HCT116 (cell line): ENCODE measurements around the gene DIS3L2. TPM values are rescaled to one million over a fixed set of nuclear protein-coding genes. Genes with fewer than 3 reads are reported as not detected.

Experiments
- ATAC-seq: fragments of 200-7000 bp; cut with Tn5 transposase; 2 replicates; pipeline ENCODE4 v1.9.1; 2020; ENCODE audit warnings: mild to moderate bottlenecking, moderate library complexity
- BruUV-seq: library from RNA; stranded (reverse); fragments of 400-500 nt; replicated peaks from 2 replicates; lab custom pipeline; 2021; lab: Mats Ljungman, UMichigan
- CTCF ChIA-PET: fragments of 300-600 bp; sonication (Branson Sonifier 250); formaldehyde crosslinking; loops from one replicate; lab custom pipeline; 2021; ENCODE audit warnings: antibody characterized with exemption; lab: Charles Lee
- POLR2A ChIA-PET: fragments of 300-600, 350-600 bp; sonication (Branson Sonifier 250); formaldehyde crosslinking; loops from one replicate; lab custom pipeline; 2021; ENCODE audit warnings: antibody characterized with exemption; lab: Charles Lee
- RAD21 ChIA-PET, 2 experiments: fragments of 300-600 bp; sonication (Branson Sonifier 250); formaldehyde crosslinking; loops; one replicate each; lab custom pipeline; 2023; ENCODE audit warnings: low total read pairs in 2 of 2; ENCODE audit not compliant: uncharacterized antibody in 2 of 2, unreplicated experiment in 2 of 2, low non-redundant PET in 1 of 2; lab: Charles Lee
- DNase-seq: peaks from one replicate; pipeline ENCODE4 v3.0.0-alpha.2; 2010; ENCODE audit warnings: low read depth, low spot score
- H2AFZ ChIP-seq: fragments of 200-600 bp; shearing (Covaris generic), sonication (generic); 2 replicates; pipeline ENCODE4 v1.6.1; 2017; ENCODE audit warnings: low read depth, mixed run types, mixed read lengths, antibody characterized with exemption, low read length; ENCODE audit not compliant: poor library complexity, severe bottlenecking
- H3K27ac ChIP-seq: 2 replicates; pipeline ENCODE4 v1.5.1; 2012; ENCODE audit warnings: low read depth, low read length
- H3K27me3 ChIP-seq: fragments of 200-600 bp; sonication (generic); 2 replicates; pipeline ENCODE4 v1.6.1; 2016; ENCODE audit warnings: mixed run types, low read length, mixed read lengths; ENCODE audit not compliant: insufficient read depth
- H3K36me3 ChIP-seq, 2 experiments: fragments of 200-500 bp in 1 of 2; fragments of 200-600 bp in 1 of 2; sonication (Bioruptor generic) in 1 of 2; sonication (generic) in 1 of 2; 2 replicates each; pipeline versions ENCODE4 v1.5.1 to v1.6.1; 2014 to 2016; ENCODE audit warnings: low read length in 2 of 2, inconsistent platforms in 1 of 2, mixed read lengths in 1 of 2, mixed run types in 1 of 2; ENCODE audit not compliant: insufficient read depth in 2 of 2, control insufficient read depth in 1 of 2
- H3K4me1 ChIP-seq, 2 experiments: fragments of 200-600 bp in 1 of 2; sonication (generic) in 1 of 2; 2 replicates each; pipeline versions ENCODE4 v1.5.1 to v1.6.1; 2012 to 2017; ENCODE audit warnings: low read length in 2 of 2, inconsistent platforms in 1 of 2, mild to moderate bottlenecking in 1 of 2, mixed read lengths in 1 of 2, mixed run types in 1 of 2, moderate library complexity in 1 of 2; ENCODE audit not compliant: insufficient read depth in 2 of 2, control insufficient read depth in 1 of 2
- H3K4me2 ChIP-seq: fragments of 200-600 bp; sonication (generic); 2 replicates; pipeline ENCODE4 v1.6.1; 2017; ENCODE audit warnings: mixed run types, low read length, mixed read lengths
- H3K4me3 ChIP-seq, 2 experiments: fragments of 200-600 bp in 1 of 2; sonication (generic) in 1 of 2; replicated peaks in 1 of 2; 2 replicates each; pipeline ENCODE4 v1.5.1; 2011 to 2016; ENCODE audit warnings: low read length in 2 of 2, control low read depth in 1 of 2, low read depth in 1 of 2, mild to moderate bottlenecking in 1 of 2, mixed read lengths in 1 of 2, mixed run types in 1 of 2
- H3K79me2 ChIP-seq: fragments of 200-600 bp; sonication (generic); 2 replicates; pipeline ENCODE4 v1.6.1; 2017; ENCODE audit warnings: mild to moderate bottlenecking, mixed run types, low read length, moderate library complexity, mixed read lengths; ENCODE audit not compliant: insufficient read depth
- H3K9ac ChIP-seq: fragments of 200-600 bp; sonication (generic); 2 replicates; pipeline ENCODE4 v1.6.1; 2016; ENCODE audit warnings: low read length, mixed read lengths
- H3K9me2 ChIP-seq: fragments of 200-600 bp; sonication (generic), shearing (Covaris generic); 2 replicates; pipeline ENCODE4 v1.6.1; 2017; ENCODE audit warnings: mixed run types, mild to moderate bottlenecking, moderate library complexity; ENCODE audit not compliant: insufficient read depth
- H3K9me3 ChIP-seq, 2 experiments: fragments of 200-500 bp in 1 of 2; fragments of 200-600 bp in 1 of 2; sonication (Bioruptor generic) in 1 of 2; sonication (generic) in 1 of 2; 2 replicates each; pipeline ENCODE4 v1.6.1; 2014 to 2017; ENCODE audit warnings: low read length in 2 of 2, mixed read lengths in 2 of 2, inconsistent platforms in 1 of 2, low read depth in 1 of 2, mild to moderate bottlenecking in 1 of 2, mixed run types in 1 of 2, moderate library complexity in 1 of 2; ENCODE audit not compliant: control insufficient read depth in 1 of 2, insufficient read depth in 1 of 2
- H4K20me1 ChIP-seq: fragments of 200-600 bp; sonication (generic), shearing (Covaris generic); 2 replicates; pipeline ENCODE4 v1.6.1; 2017; ENCODE audit warnings: mixed run types, mild to moderate bottlenecking, moderate library complexity; ENCODE audit not compliant: insufficient read depth
- ATF3 ChIP-seq: IDR thresholded peaks from 2 replicates; pipeline ENCODE4 v1.6.1; 2012
- CEBPB ChIP-seq: IDR thresholded peaks from 2 replicates; pipeline ENCODE4 v1.6.1; 2012; ENCODE audit warnings: low read depth
- CTCF ChIP-seq, 3 experiments: fragments of 200-600 bp in 1 of 3; sonication (generic) in 1 of 3; IDR thresholded peaks in 2 of 3; conservative IDR thresholded peaks in 1 of 3; 2 replicates each; pipeline ENCODE4 v1.5.1; 2012 to 2017; ENCODE audit warnings: low read depth in 2 of 3, low read length in 2 of 3, antibody characterized with exemption in 1 of 3, borderline replicate concordance in 1 of 3, control low read depth in 1 of 3, mild to moderate bottlenecking in 1 of 3, mixed read lengths in 1 of 3, mixed run types in 1 of 3, moderate library complexity in 1 of 3; ENCODE audit not compliant: insufficient read depth in 1 of 3
- FOSL1 ChIP-seq: IDR thresholded peaks from 2 replicates; pipeline ENCODE4 v1.6.1; 2012; ENCODE audit warnings: low read depth
- JUND ChIP-seq: IDR thresholded peaks from 2 replicates; pipeline ENCODE4 v1.6.1; 2012
- MAX ChIP-seq: IDR thresholded peaks from 2 replicates; pipeline ENCODE4 v1.6.1; 2012
- POLR2A ChIP-seq: IDR thresholded peaks from 2 replicates; pipeline ENCODE4 v1.7.0; 2011; ENCODE audit warnings: borderline replicate concordance; ENCODE audit not compliant: insufficient read depth, insufficient read length; ENCODE audit errors: extremely low read depth
- SP1 ChIP-seq: IDR thresholded peaks from 2 replicates; pipeline ENCODE4 v1.6.1; 2012; ENCODE audit warnings: low read depth
- TCF7L2 ChIP-seq: IDR thresholded peaks from 2 replicates; pipeline ENCODE4 v1.7.0; 2011; ENCODE audit warnings: borderline replicate concordance, inconsistent platforms; ENCODE audit not compliant: insufficient read depth, insufficient read length; ENCODE audit errors: extremely low read depth
- ZBTB33 ChIP-seq: IDR thresholded peaks from 2 replicates; pipeline ENCODE4 v1.6.1; 2011; ENCODE audit warnings: mild to moderate bottlenecking, low read length, moderate library complexity; ENCODE audit not compliant: insufficient replicate concordance; ENCODE audit errors: extremely low read depth
- ZNF274 ChIP-seq: fragments of 200-500 bp; sonication (Bioruptor generic); IDR thresholded peaks from 2 replicates; pipeline ENCODE4 v1.6.1; 2014; ENCODE audit warnings: mild to moderate bottlenecking, low read depth, low read length, inconsistent platforms
- intact Hi-C: fragments of 100-400 bp; cut with micrococcal nuclease; formaldehyde crosslinking; loops from 2 replicates; pipeline ENCODE4 v1.10.0; 2022
- total RNA-seq: library from RNA; stranded (reverse); gene quantifications from one replicate; pipeline ENCODE4 v1.2.1, GENCODE V29; 2021; ENCODE audit not compliant: unreplicated experiment

The DIS3L2 gene
- total RNA-seq, 1 experiment from 2014 or later = 42.5 TPM

GRCh38 chr2:232236200-232236599 is 274.7 kb downstream of the DIS3L2 start:
- intact Hi-C loops = no loop called here
- CTCF ChIA-PET = no interaction called here

More at GRCh38 chr2:232236200-232236599, 274.7 kb downstream of the DIS3L2 start:
- Histone ChIP-seq H3K9ac (no peak overlapping the region), H3K4me1 (peaks cover 6 to 22% of the 10 kb centered on the region in 2 experiments; a peak in 3 of 4 replicates), H3K27ac (no peak overlapping the region), H3K4me2 (peak overlapping the region; percentile 16), H3K9me3 (no peaks in the 10 kb centered on the region), H4K20me1 (no peaks in the 10 kb centered on the region), H3K36me3 (no peaks in the 10 kb centered on the region), H3K27me3 (no peaks in the 10 kb centered on the region), H3K4me3 (no peak overlapping the region), H2AFZ (no peak overlapping the region), H3K9me2 (no peaks in the 10 kb centered on the region), H3K79me2 (no peaks in the 10 kb centered on the region)
- ChIA-PET POLR2A (no interaction called here), RAD21 (no interaction called here)
- no TSS peak for BruUV-seq
- DNase-seq = peak; percentile 46
- 0 out of 2 replicates have a peak, but pooled peaks have one; percentile 9 for TF ChIP-seq ATF3
- TF ChIP-seq TCF7L2 = no peak
- TF ChIP-seq MAX = no peak
- TF ChIP-seq ZBTB33 = no peak
- peak; percentile 70 for TF ChIP-seq FOSL1
- peak; percentile 47; the same call in 1 of the 2 replicates for TF ChIP-seq SP1
- TF ChIP-seq JUND = peak; percentile 64
- TF ChIP-seq CTCF (IDR thresholded peaks at IDR 0.05 in 2 of 3, conservative IDR thresholded peaks at IDR 0.05 in 1 of 3; ENCODE audit: borderline replicate concordance in 1 of 3, insufficient read depth in 1 of 3, low read depth in 2 of 3, low read length in 2 of 3) = no peak
- TF ChIP-seq POLR2A = no peak
- TF ChIP-seq ZNF274 = no peak
- no peak for TF ChIP-seq CEBPB
- ATAC-seq = peak; percentile 71; the same call in 1 of the 2 replicates
